ENCODE data around the gene HDAC8.
"Not testable (repeated sequence)": the region's sequence is repeated elsewhere in the genome, so short reads cannot be mapped to it uniquely, and the experiment has no call there.

GRCh38 chrX:72319651-72320050 is 253.0 kb downstream of the HDAC8 start:
- not testable (repeated sequence) for TF ChIP-seq CTCF (IDR thresholded peaks at IDR 0.05; ENCODE audit: low read length); EZH2 (optimal IDR thresholded peaks at IDR 0.05; ENCODE audit: low read depth, low read length)
